Ascending aorta (tissue), 2 donors: Measurements from ENCODE around the gene LTBP1. TPM values are rescaled to one million over a fixed set of nuclear protein-coding genes. Genes with fewer than 3 reads are reported as not detected.

Experiments used
- DNase-seq, 2 donors: peaks; one replicate each; pipeline ENCODE4 v3.0.0-alpha.2; 2019; ENCODE audit warnings: low spot score in 2 of 2
- H3K27ac ChIP-seq, 2 donors: fragments of 200-600 bp; sonication (generic); one replicate each; pipeline ENCODE4 v1.5.1; 2016 to 2017; ENCODE audit warnings: mild to moderate bottlenecking in 1 of 2
- H3K27me3 ChIP-seq: fragments of 200-600 bp; sonication (generic); one replicate; pipeline ENCODE4 v1.5.1; 2017
- H3K36me3 ChIP-seq, 2 donors: fragments of 200-600 bp; sonication (generic); one replicate each; pipeline ENCODE4 v1.5.1; 2016
- H3K4me1 ChIP-seq, 2 donors: fragments of 200-600 bp; sonication (generic); one replicate each; pipeline ENCODE4 v1.5.1; 2016 to 2017; ENCODE audit warnings: mild to moderate bottlenecking in 1 of 2
- H3K4me3 ChIP-seq, 2 donors: fragments of 200-600 bp; sonication (generic); one replicate each; pipeline ENCODE4 v1.5.1; 2016 to 2017; ENCODE audit warnings: mild to moderate bottlenecking in 1 of 2
- H3K9me3 ChIP-seq, 2 donors: fragments of 200-600 bp; sonication (generic); one replicate each; pipeline ENCODE4 v1.5.1; 2016
- CTCF ChIP-seq, 3 experiments: fragments of 200-600 bp in 2 of 3; fragments of 450-650 bp in 1 of 3; sonication (generic) in 2 of 3; IDR thresholded peaks; one replicate each; pipeline ENCODE4 v1.5.1; 2016 to 2019; ENCODE audit warnings: antibody characterized with exemption in 3 of 3, mild to moderate bottlenecking in 1 of 3, moderate library complexity in 1 of 3
- intact Hi-C: fragments of 100-400 bp; cut with DNase I; formaldehyde crosslinking; loops from one replicate; pipeline ENCODE4 v1.15.1; 2023
- total RNA-seq: library from RNA; depleted of rRNA; stranded (reverse); fragments of >200 nt; gene quantifications from one replicate; pipeline ENCODE4 v1.1.0, GENCODE V29; 2016

LTBP1 gene
- total RNA-seq, 1 donor from 2014 or later: 295 TPM

GRCh38 chr2:32951672-32952071 is 4.9 kb downstream of the LTBP1 start:
- H3K9me3 ChIP-seq: no peaks in the 10 kb centered on the region
- no peaks in the 10 kb centered on the region for H3K4me1 ChIP-seq
- intact Hi-C loops: no loop called here
- H3K4me3 ChIP-seq: no peak overlapping the region
- TF ChIP-seq CTCF (IDR thresholded peaks at IDR 0.05): no peak
- no peak overlapping the region for H3K27ac ChIP-seq
- H3K27me3 ChIP-seq: no peaks in the 10 kb centered on the region
- DNase-seq: no peak
- H3K36me3 ChIP-seq: no peaks in the 10 kb centered on the region

GRCh38 chr2:32952761-32953476 is 6.2 kb downstream of the LTBP1 start:
- no peak for DNase-seq
- H3K27me3 ChIP-seq: no peaks in the 10 kb centered on the region
- no peak for TF ChIP-seq CTCF (IDR thresholded peaks at IDR 0.05)
- H3K4me3 ChIP-seq: no peak overlapping the region
- no peaks in the 10 kb centered on the region for H3K9me3 ChIP-seq
- no peak overlapping the region for H3K27ac ChIP-seq
- no peaks in the 10 kb centered on the region for H3K4me1 ChIP-seq
- no peaks in the 10 kb centered on the region for H3K36me3 ChIP-seq
- intact Hi-C loops: no loop called here

GRCh38 chr2:32954206-32954605 is 7.5 kb downstream of the LTBP1 start:
- Histone ChIP-seq H3K27me3 (no peaks in the 10 kb centered on the region), H3K4me3 (no peak overlapping the region), H3K36me3 (no peaks in the 10 kb centered on the region), H3K4me1 (no peaks in the 10 kb centered on the region), H3K27ac (no peak overlapping the region), H3K9me3 (no peaks in the 10 kb centered on the region)
- intact Hi-C loops: no loop called here
- TF ChIP-seq CTCF (IDR thresholded peaks at IDR 0.05): no peak
- DNase-seq: no peak

GRCh38 chr2:32958821-32959220 is 12.1 kb downstream of the LTBP1 start:
- Histone ChIP-seq H3K27me3 (no peaks in the 10 kb centered on the region), H3K27ac (no peak overlapping the region), H3K4me3 (no peak overlapping the region), H3K36me3 (no peaks in the 10 kb centered on the region), H3K9me3 (no peaks in the 10 kb centered on the region), H3K4me1 (no peaks in the 10 kb centered on the region)
- no peak for DNase-seq
- intact Hi-C loops: no loop called here
- no peak for TF ChIP-seq CTCF (IDR thresholded peaks at IDR 0.05)

GRCh38 chr2:32960238-32960637 is 13.5 kb downstream of the LTBP1 start:
- Histone ChIP-seq H3K4me1 (no peaks in the 10 kb centered on the region), H3K27ac (no peak overlapping the region), H3K4me3 (no peak overlapping the region), H3K36me3 (no peaks in the 10 kb centered on the region), H3K27me3 (no peaks in the 10 kb centered on the region), H3K9me3 (no peaks in the 10 kb centered on the region)
- intact Hi-C loops: no loop called here
- DNase-seq: no peak
- no peak for TF ChIP-seq CTCF (IDR thresholded peaks at IDR 0.05)
